GM21723 (cell line): Measurements from ENCODE around the gene WDR26.

ENCODE experiments used
- ATAC-seq: cut with Tn5 transposase; IDR thresholded peaks from one replicate; pipeline ENCODE4 v1.9.1; 2021; ENCODE audit warnings: mild to moderate bottlenecking, moderate library complexity; ENCODE audit not compliant: unreplicated experiment

WDR26 gene

GRCh38 chr1:224402472-224403036 is 32.0 kb downstream of the WDR26 start:
- ATAC-seq, result no peak

DNA sequence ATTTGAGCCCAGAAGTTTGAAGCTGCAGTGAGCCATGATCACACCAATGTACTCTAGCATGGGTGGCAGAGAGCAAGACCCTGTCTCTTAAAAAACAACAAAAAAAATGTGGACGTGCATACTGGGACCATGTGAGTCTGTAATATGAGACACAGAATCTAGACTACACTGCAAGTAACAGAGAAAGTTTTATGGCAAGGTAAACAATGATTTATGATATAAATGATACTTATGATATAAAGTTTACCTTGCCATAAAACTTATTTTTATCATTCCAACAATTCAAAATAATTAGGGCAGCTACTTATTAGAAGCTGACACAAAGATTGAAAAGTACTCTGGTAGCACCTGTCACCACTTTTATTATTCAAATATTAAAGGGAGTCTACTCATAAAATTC is 34.7 kb downstream of the WDR26 start:
- ATAC-seq, result no peak

- ATAC-seq, result no peak
Measured at GRCh38 chr1:224393294-224393693, 41.3 kb downstream of the WDR26 start.

GRCh38 chr1:224392411-224393249 is 42.0 kb downstream of the WDR26 start:
- ATAC-seq, result no peak

- no peak for ATAC-seq
Measured at GRCh38 chr1:224390517-224390916, 44.1 kb downstream of the WDR26 start.

- no peak for ATAC-seq
Measured at GRCh38 chr1:224387943-224388342, 46.7 kb downstream of the WDR26 start.

DNA sequence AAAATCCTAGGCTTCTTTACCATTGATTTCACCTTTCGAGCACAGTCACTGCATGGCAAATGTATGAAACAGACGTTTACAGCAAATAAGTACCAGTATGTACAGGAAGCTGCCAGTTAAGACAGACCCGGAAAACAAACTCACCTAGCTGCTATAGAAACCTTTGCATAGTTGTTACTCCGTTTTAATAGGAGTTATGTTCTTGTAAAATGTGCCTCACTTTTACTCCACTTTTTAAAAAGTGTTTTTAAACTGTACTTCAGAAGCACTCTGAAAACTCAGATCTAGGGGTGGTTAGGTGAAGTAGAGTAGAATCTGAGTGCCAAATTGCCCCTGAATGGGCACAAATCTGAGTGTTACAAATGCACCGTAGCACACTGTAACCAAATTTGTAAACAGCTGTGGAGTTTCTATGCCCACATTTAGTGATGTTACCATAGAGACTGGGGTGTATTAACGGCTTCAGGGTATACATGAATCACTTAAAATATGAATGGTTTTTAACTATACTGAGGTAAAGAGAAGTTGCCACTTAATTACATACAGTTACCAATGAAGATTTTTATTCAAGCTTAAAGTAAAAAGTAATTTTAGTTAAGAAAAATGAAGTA is 47.2 kb downstream of the WDR26 start:
- no peak for ATAC-seq

GRCh38 chr1:224383218-224383617 is 51.4 kb downstream of the WDR26 start:
- ATAC-seq, result no peak

DNA sequence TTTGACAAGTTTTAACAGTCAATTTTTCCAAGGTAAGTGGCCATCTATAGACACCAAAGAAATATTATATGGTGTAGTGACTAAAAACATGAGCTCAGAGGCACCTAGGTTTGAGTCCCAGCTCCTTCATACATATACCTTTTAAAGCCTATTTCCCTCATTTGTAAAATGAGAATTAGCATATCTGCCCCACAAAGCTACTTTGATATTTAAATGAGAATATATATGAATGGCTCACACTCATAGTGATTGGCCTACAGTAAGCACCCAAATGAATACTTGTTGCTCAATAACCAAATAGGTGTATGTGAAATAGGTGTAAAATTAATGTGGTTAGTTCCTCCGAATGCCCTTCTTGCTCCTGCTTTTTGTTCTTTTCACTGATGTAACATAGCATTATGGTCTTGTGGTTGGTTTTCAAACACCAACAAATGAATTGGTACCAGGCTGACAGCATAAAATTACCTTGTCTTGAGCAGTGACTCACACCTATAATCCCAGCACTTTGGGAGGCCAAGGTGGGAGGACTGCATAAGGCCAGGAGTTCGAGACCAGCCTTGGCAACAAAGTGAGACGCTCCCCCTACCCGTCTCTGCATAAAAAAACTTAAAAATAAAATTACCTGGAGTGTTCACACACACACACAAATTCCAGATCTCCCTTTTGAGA is 52.6 kb downstream of the WDR26 start:
- no peak for ATAC-seq

DNA sequence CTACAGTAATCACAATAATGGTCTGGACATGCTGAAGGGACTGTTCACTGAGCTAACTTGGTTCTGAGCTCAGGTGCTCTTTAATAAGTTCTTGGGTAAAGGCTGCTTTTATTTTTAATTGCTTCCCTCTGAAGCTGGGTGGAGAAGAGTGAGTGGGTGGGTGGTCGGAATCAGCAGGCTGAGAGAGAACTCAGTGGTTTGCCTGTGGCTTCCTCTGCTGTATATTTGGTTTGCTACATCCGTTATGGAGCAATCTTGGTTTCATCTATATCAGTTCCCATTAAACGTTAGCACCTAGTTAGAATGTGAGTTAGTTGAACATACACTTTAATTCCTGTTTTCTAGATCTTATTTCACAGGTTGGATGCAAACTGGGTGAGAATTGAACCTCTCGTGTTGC is 54.6 kb downstream of the WDR26 start:
- peak; percentile 64 for ATAC-seq

DNA sequence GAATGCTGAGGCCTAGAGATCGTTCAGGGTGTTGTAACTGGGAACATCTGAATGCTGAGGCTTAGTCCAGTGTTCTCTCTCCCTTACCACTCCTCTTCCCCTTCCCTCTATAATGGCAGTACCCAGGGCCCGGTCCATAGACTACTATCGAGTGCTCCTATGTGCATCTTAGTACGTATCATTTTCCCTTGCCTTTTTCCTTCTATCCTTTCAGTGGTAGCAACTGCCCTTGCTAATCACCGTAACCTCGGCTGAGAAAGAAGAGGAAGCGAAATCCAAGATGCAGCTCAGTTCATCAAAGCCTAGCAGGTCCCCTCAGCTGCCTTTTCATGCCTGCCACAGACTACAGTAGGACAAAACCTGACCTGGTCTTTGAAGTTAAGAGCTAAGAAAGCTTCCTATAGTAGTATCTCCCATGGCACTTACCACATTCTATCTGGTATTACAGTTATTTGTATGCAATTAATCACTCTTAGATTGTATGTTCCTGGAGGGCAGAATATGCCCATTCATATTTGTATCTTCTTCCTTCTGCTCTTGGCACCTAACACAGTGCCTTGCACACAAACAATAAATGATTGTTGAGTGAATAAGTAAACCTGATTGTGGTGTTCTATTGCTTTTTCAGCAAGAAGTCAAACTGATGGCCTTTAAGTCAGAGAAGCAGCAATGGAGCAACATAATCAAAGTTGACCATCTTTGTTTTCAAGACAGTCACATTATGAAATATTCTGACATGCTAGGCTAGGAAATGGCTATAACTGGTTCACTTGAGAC is 55.6 kb downstream of the WDR26 start:
- peak; percentile 53 for ATAC-seq

DNA sequence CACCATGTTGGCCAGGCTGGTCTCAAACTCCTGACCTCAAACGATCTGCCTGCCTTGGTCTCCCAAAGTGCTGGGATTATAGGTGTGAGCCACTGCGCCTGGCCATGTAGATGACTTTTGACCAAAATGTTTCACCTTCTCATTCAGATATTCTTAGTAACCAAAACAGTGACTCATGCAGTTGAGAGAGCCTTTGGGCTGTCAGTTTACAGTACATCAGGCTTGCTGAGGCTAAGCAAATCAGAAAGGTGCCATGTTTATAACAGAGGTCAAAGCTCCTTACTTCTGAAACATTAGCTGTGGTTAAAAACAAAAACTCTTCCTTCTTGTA is 57.0 kb downstream of the WDR26 start:
- peak; percentile 68 for ATAC-seq

- no peak for ATAC-seq
Measured at GRCh38 chr1:224375059-224375458, 59.5 kb downstream of the WDR26 start.

GRCh38 chr1:224373008-224373590 is 61.5 kb downstream of the WDR26 start:
- ATAC-seq, result no peak

DNA sequence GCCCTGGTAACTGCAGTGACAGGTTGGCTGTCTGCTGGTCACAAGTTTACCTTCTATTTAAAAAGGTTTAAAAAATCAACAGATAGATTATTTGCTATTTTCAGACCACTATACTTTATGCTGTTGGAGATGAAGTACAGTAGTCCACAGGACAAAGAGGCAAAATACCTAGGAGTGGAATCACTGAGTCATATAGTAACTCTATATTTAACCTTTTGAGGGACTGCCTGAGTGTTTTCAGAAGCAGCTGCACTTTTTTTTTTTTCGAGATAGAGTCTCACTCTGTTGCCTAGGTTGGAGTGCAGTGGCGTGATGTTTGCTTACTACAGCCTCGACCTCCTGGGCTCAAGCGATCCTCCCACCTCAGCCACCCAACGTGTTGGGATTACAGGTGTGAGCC is 66.2 kb downstream of the WDR26 start:
- ATAC-seq, result peak; percentile 93

- ATAC-seq, result no peak
Measured at GRCh38 chr1:224359207-224359606, 75.4 kb downstream of the WDR26 start.

DNA sequence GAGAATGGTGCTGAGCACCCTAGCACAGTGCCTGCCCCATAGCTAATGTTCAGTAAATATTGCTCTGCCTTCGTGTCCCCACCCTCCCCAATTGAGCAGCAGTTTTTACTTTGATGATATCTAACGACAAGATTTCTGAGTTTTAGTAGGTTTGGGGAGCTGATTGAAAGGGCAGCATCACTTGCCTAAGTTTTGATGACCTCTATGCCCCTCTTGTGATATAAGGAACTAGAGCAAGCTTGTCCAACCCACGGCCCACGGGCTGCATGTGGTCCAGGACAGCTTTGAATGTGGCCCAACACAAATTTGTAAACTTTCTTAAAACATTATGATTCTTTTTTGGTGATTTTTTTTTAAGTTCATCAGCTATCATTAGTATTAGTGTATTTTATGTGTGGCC is 76.4 kb downstream of the WDR26 start:
- ATAC-seq, result no peak

DNA sequence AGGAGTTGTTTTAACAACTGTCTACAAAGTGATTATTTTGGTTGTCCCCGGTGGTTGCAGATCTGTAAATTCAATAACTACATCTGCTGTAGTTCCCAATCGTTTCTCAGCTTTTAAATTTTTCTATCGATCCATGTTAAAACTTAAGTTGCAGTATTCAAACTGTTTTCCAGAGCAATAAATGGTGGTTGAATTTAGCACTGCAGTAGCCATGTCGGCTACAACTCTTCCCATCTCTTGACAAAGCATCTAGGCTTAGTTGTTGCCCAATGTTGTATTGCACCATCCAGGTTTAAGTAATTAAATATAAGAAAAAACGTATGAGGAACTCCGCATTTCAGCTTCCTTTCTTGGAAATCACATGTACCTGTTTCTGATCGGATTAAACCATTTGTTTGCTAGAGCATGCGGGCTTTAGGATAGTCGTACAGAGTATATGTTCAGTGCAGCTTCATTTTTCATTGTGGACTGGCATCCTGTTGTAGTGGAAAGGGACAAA is 76.9 kb downstream of the WDR26 start:
- ATAC-seq, result no peak

DNA sequence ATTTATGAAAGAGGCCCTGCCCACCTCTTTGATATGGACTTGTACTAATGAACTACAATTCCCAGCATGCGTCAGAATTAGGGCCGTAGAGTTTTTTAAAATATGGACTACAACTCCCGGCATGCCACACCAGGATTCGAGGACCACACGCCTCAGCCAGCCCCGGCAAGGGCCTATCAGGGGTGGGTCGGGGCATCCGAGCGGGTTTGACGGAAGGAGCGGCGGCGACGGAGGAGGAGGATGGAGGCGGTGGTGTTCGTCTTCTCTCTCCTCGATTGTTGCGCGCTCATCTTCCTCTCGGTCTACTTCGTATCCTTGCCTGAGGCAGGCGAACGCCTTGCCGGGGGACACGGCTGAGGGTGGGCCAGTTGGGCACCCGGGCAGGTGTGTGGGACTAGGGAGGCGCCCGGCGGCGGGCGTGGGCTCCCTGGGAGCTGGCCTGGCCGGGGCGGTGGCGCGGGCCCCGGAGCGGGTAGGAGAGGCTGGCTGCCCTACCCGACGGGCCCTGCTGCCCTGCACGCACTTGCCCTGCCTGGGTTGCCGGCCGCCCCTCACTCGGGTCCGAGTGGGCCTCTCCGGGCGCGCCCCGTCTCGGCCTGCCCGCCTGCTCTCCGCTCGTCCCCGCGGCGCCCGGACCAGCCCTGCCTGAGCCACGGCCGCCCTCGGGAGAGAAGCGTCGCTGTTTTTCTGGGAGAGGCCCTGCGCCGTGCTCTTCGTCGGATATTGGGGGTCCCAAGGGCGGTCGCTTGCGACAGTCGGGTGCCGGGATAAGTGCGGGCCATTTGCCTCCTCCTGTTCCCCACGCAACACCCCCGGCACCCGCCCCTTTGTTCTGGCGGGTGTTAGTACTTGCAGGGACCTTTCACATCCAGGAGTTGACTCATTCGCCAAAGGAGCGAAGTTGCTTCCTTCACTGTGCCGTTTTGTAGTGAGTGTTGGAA is 77.6 kb downstream of the WDR26 start, which contains the start of gene CNIH4:
CNIH4 (plus strand) TSS at position 195 of the 941 bp plus-strand sequence; CDS start at position 241, 46 bp downstream.
- ATAC-seq, result peak; percentile 99
